ENCODE measurements around the gene OR5K4.

DNA sequence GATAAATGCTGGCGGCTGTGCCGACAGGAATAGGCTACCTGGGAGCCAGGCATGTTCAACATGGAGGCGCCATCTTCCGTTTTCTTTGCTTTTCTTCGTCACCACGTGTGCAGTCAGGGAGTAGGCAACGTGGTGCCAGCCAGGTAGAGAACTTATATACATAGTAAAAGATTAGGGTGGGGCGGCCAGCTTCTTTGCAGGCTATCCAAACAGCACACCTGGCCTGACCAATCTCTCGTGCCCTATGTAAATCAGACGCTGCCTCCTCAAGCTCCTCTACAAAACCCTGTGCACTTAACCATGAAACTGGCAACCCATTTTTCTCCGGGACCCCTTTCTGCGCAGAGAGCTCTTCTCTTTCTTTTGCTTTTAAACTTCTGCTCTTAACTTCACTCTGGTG lies 28.6 kb upstream of the OR5K4 start:
- no peak for TF ChIP-seq CBX5 (IDR thresholded peaks at IDR 0.05; ENCODE audit: low read depth)
- TF ChIP-seq POLR2A (IDR thresholded peaks at IDR 0.05; ENCODE audit: low read depth, low read length), result no peak
- TF ChIP-seq, protein P1, sequence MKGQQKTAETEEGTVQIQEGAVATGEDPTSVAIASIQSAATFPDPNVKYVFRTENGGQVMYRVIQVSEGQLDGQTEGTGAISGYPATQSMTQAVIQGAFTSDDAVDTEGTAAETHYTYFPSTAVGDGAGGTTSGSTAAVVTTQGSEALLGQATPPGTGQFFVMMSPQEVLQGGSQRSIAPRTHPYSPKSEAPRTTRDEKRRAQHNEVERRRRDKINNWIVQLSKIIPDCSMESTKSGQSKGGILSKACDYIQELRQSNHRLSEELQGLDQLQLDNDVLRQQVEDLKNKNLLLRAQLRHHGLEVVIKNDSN (IDR thresholded peaks at IDR 0.05; ENCODE audit: borderline replicate concordance, extremely low read length, insufficient read depth, low read depth, low read length), result no peak
- TF ChIP-seq, protein P2, sequence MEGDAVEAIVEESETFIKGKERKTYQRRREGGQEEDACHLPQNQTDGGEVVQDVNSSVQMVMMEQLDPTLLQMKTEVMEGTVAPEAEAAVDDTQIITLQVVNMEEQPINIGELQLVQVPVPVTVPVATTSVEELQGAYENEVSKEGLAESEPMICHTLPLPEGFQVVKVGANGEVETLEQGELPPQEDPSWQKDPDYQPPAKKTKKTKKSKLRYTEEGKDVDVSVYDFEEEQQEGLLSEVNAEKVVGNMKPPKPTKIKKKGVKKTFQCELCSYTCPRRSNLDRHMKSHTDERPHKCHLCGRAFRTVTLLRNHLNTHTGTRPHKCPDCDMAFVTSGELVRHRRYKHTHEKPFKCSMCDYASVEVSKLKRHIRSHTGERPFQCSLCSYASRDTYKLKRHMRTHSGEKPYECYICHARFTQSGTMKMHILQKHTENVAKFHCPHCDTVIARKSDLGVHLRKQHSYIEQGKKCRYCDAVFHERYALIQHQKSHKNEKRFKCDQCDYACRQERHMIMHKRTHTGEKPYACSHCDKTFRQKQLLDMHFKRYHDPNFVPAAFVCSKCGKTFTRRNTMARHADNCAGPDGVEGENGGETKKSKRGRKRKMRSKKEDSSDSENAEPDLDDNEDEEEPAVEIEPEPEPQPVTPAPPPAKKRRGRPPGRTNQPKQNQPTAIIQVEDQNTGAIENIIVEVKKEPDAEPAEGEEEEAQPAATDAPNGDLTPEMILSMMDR (IDR thresholded peaks at IDR 0.05 in 2 of 3, conservative IDR thresholded peaks at IDR 0.05 in 1 of 3; ENCODE audit: control insufficient read depth in 2 of 3, extremely low read depth in 1 of 3, insufficient read depth in 1 of 3, low read depth in 3 of 3, low read length in 3 of 3), result no peak
- no peak for TF ChIP-seq BHLHE40 (IDR thresholded peaks at IDR 0.05; ENCODE audit: borderline replicate concordance in 1 of 2, low read depth in 2 of 2, low read length in 1 of 2)

All from GM12878 (cell line).